Adipose tissue (tissue), 3 donors: Measurements from ENCODE around the gene CELF3. TPM values are rescaled to one million over a fixed set of nuclear protein-coding genes. Genes with fewer than 3 reads are reported as not detected.

Experiments used
- H3K27ac ChIP-seq: one replicate; pipeline ENCODE4 v1.5.1; 2013; ENCODE audit warnings: low read depth, low read length
- WGBS, 3 donors: extraction: QIAGEN DNeasy Blood & Tissue Kit; methylation state at CpG; one replicate each; pipeline ENCODE4 v1.1.7; 2013; 5-methylcytosine and 5-hydroxymethylcytosine counted together
- polyA plus RNA-seq, 3 donors: library from polyadenylated mRNA; stranded (reverse); fragments of 200-250 nt; gene quantifications; one replicate each; pipeline ENCODE4 v1.2.3, GENCODE V29; 2013
- donor health status: healthy with polysubstance abuse.
- donor health status: Bipolar disorder and iron deficiency.
- donor health status: healthy.

The CELF3 gene
- polyA plus RNA-seq, 3 donors, result 0.13 to 4.6 TPM; not detected in 1

DNA sequence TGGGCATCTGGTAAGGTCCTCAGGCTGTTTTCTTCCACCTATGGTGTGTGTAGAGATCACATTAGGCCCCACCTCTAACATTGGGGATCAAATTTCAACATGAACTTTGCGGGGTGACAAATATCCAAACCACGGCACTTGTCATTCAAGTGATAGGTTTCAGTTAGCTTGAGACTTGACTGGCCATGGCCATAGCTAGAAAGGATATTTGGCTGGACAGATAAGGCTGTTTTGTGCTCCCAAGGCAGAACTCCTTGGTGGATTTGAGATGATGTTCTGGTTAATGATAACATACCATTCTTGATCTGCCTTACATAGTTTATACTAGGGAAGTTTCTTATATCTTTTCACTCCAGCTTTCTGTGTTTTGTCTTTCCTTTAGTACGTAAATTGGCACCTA is 48.5 kb downstream of the CELF3 start:
- 76 to 91% (median 87%) methylated on average over 3 of the region's 3 CpGs for WGBS, 3 donors
- no peak overlapping the region for H3K27ac ChIP-seq

DNA sequence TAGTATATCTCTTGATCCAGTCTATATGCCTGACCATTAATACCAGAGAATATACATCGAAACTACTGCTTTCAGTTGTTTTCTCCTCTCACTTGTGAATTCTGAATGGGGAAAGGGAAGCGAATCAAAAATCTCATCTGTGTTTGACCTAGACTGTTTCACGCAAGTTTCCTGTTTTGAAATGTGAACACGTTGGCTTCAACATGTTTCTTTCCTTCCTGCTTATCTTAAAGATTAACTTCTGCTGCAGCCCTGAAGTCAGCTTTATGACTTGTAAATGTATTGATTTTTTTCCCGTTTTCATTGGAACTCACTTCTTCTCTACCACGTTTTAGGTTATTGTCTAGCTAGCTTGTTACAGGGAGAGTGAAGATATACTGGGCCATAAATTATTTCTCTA is 54.9 kb downstream of the CELF3 start:
- H3K27ac ChIP-seq, result no peak overlapping the region
- WGBS, 3 donors, result 24 to 48% (median 45%) methylated on average over 6 of the region's 6 CpGs

DNA sequence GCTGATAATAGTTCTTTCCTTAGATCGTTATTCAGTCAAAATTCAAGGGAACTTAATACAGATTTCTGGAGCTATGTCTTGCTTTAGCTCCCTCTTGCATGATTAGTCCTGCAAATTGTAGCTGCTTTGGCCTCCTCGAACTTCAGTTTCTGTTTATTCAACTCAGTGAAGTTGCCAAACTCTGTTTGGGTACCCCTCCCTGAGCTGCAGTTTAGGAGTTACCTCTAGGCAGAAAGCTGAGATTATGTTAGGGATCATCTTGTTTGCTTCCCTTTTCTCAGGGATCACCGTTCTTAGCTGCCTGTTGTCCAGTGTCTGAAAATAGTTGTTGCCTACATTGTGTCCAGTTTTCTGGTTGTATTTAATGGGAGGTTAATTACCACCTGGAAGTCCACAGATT is 61.2 kb downstream of the CELF3 start:
- H3K27ac ChIP-seq, result no peak overlapping the region
- WGBS, 3 donors, result 55 to 61% (median 60%) methylated on average over 3 of the region's 3 CpGs

DNA sequence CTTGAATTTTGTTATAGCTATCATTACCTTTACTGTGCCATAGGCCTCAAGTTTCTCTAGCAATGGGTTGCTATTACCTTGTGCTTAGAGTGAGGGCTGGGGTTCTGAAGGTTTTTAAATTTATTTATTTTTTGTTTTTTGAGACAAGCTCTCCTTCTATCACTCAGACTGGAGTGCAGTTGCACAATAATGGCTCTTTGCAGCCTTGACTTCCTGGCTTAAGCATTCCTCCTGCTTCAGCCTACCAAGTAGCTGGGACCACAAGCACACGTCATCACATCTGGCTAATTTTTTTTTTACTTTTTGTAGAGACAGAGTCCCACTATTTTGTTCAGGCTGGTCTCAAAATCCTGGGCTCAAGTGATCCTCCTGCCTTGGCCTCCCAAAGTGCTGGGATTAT is 63.2 kb downstream of the CELF3 start:
- no peak overlapping the region for H3K27ac ChIP-seq
- WGBS, 3 donors, result 60 to 86% (median 63%) methylated on average over 1 of the region's 1 CpG

Other genes with a start within 250 kb of the CELF3 start
- gene CGN, start 205.4 kb downstream of the CELF3 start, polyA plus RNA-seq, result 10 to 100 TPM in 1 of 3 donors, 1 to 10 TPM in 2; 2.0 to 28.7 (median 2.1) TPM
- gene TUFT1, start 176.5 kb downstream of the CELF3 start, polyA plus RNA-seq, result 10 to 100 TPM in 1 of 3 donors, 1 to 10 TPM in 2; 4.2 to 13.3 (median 4.2) TPM
- gene SNX27, start 104.8 kb downstream of the CELF3 start, polyA plus RNA-seq, result 10 to 100 TPM in 1 of 3 donors, 1 to 10 TPM in 2; 3.5 to 19.5 (median 4.7) TPM
- gene RIIAD1, start 4.7 kb upstream of the CELF3 start, polyA plus RNA-seq, result not detected
- gene MRPL9, start 46.7 kb upstream of the CELF3 start, polyA plus RNA-seq, result 10 to 100 TPM; 35.4 to 63.3 (median 63.1) TPM
- 1 to 10 TPM; 1.8 to 3.6 (median 2.9) TPM for gene TDRKH, start 73.7 kb upstream of the CELF3 start, polyA plus RNA-seq
- under 1 TPM in 1 of 3 donors, not detected in 2; 0.29 TPM for gene LINGO4, start 88.6 kb upstream of the CELF3 start, polyA plus RNA-seq
- 10 to 100 TPM in 1 of 3 donors, 1 to 10 TPM in 1, under 1 TPM in 1; 0.22 to 57.8 (median 1.2) TPM for gene RORC, start 115.0 kb upstream of the CELF3 start, polyA plus RNA-seq
- under 1 TPM in 2 of 3 donors, not detected in 1; 0.09 to 0.72 TPM for gene C2CD4D, start 123.0 kb upstream of the CELF3 start, polyA plus RNA-seq
- not detected for gene THEM5, start 136.9 kb upstream of the CELF3 start, polyA plus RNA-seq
- gene THEM4, start 192.7 kb upstream of the CELF3 start, polyA plus RNA-seq, result 10 to 100 TPM; 10.7 to 14.4 (median 13.4) TPM